ENCODE measurements around the gene SANBR.
"Not testable (repeated sequence)": the region's sequence is repeated elsewhere in the genome, so short reads cannot be mapped to it uniquely, and the experiment has no call there.

GRCh38 chr2:61034592-61034991 lies 31.1 kb upstream of the SANBR start:
- TF ChIP-seq CTCF (conservative IDR thresholded peaks at IDR 0.05); ZFX (IDR thresholded peaks at IDR 0.05): not testable (repeated sequence)
